Loucy (cell line): ENCODE data around the gene CLDN14.

Experiments used
- EZH2phosphoT487 ChIP-seq: fragments of 200-600 bp; IDR thresholded peaks from 2 replicates; pipeline ENCODE4 v1.6.1; 2018; ENCODE audit warnings: antibody characterized with exemption, mild to moderate bottlenecking, moderate library complexity, borderline replicate concordance
- TF ChIP-seq, protein P1 (sequence below): fragments of 200-600 bp; sonication (generic); conservative IDR thresholded peaks from 2 replicates; pipeline ENCODE4 v1.5.1; 2014; ENCODE audit warnings: mild to moderate bottlenecking, antibody characterized with exemption, low read length

DNA sequence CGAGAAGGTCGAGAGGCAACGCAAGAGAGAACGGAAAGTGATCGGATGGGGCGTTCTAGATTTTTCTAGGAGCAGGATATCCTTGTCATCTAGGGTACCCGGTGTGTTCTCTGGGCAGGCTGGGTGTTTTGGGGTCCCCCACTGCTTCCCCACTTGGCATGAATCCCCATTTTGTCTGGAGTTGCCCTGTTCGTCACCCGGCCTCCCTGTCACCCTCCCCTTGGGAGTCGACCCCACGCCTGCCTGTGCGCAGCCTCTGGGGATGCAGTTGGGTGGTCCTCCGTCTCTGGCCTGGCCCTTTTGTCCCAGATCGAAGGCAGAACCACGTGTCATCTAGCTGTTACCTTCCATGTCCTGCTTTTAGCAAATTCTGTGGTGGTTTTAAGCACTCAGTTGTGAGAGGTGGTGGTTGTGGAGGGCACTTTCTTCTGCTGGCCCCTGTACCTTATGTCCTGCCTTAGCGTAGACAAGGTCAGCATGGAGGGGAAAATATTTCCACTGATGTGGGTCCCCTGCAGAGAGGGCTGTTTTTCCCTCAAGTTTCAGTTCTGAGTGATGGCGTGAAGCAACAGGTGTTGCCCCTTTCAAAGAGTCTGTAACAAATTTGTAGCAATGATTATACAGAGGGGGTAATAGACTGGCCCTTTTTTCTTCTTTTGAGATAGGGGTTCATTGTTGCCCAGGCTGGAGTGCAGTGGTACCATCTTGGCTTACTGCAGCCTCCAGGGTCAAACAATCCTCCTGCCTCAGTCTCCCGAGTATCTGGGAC is 59.2 kb downstream of the CLDN14 start:
- TF ChIP-seq, protein P1, sequence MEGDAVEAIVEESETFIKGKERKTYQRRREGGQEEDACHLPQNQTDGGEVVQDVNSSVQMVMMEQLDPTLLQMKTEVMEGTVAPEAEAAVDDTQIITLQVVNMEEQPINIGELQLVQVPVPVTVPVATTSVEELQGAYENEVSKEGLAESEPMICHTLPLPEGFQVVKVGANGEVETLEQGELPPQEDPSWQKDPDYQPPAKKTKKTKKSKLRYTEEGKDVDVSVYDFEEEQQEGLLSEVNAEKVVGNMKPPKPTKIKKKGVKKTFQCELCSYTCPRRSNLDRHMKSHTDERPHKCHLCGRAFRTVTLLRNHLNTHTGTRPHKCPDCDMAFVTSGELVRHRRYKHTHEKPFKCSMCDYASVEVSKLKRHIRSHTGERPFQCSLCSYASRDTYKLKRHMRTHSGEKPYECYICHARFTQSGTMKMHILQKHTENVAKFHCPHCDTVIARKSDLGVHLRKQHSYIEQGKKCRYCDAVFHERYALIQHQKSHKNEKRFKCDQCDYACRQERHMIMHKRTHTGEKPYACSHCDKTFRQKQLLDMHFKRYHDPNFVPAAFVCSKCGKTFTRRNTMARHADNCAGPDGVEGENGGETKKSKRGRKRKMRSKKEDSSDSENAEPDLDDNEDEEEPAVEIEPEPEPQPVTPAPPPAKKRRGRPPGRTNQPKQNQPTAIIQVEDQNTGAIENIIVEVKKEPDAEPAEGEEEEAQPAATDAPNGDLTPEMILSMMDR: no peak
- no peak for TF ChIP-seq EZH2phosphoT487
